Measurements from ENCODE around the gene PARVA.

DNA sequence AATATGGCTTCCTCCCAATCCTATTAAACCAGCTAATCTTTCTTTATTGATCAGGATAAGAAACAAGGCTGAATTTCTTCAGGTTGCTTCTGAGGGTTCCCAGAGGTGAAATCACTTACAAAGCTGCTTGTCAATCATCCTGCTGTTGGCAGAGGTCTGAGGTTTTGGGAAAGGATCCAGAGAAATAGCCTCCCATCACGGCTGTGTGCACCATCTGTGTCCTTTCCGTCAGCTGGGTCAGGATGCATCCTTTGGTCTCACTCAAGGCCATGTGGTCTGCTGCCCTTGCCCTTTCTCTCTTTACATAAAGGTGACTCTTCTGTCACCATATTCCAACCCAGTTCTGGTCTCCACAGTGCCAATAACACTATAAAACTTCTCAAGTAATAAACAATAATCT lies 183.5 kb downstream of the PARVA start:
- TF ChIP-seq, protein P1, sequence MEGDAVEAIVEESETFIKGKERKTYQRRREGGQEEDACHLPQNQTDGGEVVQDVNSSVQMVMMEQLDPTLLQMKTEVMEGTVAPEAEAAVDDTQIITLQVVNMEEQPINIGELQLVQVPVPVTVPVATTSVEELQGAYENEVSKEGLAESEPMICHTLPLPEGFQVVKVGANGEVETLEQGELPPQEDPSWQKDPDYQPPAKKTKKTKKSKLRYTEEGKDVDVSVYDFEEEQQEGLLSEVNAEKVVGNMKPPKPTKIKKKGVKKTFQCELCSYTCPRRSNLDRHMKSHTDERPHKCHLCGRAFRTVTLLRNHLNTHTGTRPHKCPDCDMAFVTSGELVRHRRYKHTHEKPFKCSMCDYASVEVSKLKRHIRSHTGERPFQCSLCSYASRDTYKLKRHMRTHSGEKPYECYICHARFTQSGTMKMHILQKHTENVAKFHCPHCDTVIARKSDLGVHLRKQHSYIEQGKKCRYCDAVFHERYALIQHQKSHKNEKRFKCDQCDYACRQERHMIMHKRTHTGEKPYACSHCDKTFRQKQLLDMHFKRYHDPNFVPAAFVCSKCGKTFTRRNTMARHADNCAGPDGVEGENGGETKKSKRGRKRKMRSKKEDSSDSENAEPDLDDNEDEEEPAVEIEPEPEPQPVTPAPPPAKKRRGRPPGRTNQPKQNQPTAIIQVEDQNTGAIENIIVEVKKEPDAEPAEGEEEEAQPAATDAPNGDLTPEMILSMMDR (IDR thresholded peaks at IDR 0.05) = no peak
- TF ChIP-seq POLR2A (IDR thresholded peaks at IDR 0.05) = no peak
- no peak for TF ChIP-seq POLR2AphosphoS5 (IDR thresholded peaks at IDR 0.05)
- no peak for TF ChIP-seq EP300 (IDR thresholded peaks at IDR 0.05)

Data from stomach (tissue), 4 donors.